ENCODE results near the gene C1orf74. TPM values are rescaled to one million over a fixed set of nuclear protein-coding genes. Genes with fewer than 3 reads are reported as not detected.

The C1orf74 gene
- total and polyA plus RNA-seq, 2 experiments from 2014 or later: 1.4 to 2.3 TPM

- Histone ChIP-seq H4K20me1 (ENCODE audit: insufficient read depth) (no peaks in the 10 kb centered on the region), H2AFZ (no peak overlapping the region), H3K9ac (no peak overlapping the region), H3K9me2 (ENCODE audit: insufficient read depth) (0 out of 2 replicates have a peak, but pooled peaks cover 2% of the 10 kb centered on the region), H3K9me3 (ENCODE audit: low read depth) (no peaks in the 10 kb centered on the region), H3K79me2 (ENCODE audit: insufficient read depth) (no peaks in the 10 kb centered on the region), H3K27ac (no peak overlapping the region), H3K4me1 (ENCODE audit: insufficient read depth) (peaks cover 3% of the 10 kb centered on the region; the same call in 1 of the 2 replicates), H3K4me2 (ENCODE audit: unreplicated experiment) (no peak overlapping the region), H3K36me3 (ENCODE audit: low read depth) (no peaks in the 10 kb centered on the region), H3K4me3 (no peak overlapping the region), H3F3A (ENCODE audit: insufficient read depth) (no peaks in the 10 kb centered on the region), H3K27me3 (replicated peaks; ENCODE audit: insufficient read depth) (peaks cover 4% of the 10 kb centered on the region; the same call in 1 of the 2 replicates)
- no peak for DNase-seq
- WGBS, 2 experiments (ENCODE audit: low coverage in 1 of 2, low lambda C conversion rate in 2 of 2, missing lambda C conversion rate in 2 of 2): 41 to 50% methylated on average over 1 of the region's 1 CpG
- in situ Hi-C loops (cut with MboI): no loop called here
- TF ChIP-seq EZH2 (IDR thresholded peaks at IDR 0.05; ENCODE audit: insufficient read depth, poor library complexity, severe bottlenecking) (no peak), EZH2phosphoT487 (IDR thresholded peaks at IDR 0.05; ENCODE audit: insufficient read depth, low read depth) (no peak)
Measured at GRCh38 chr1:209789245-209789644, 4.9 kb upstream of the C1orf74 start.

- H3K9me2 ChIP-seq (ENCODE audit: insufficient read depth): 0 out of 2 replicates have a peak, but pooled peaks cover 2% of the 10 kb centered on the region
- H3K4me2 ChIP-seq (ENCODE audit: unreplicated experiment): no peak overlapping the region
- in situ Hi-C loops (cut with MboI): no loop called here
- H4K20me1 ChIP-seq (ENCODE audit: insufficient read depth): no peaks in the 10 kb centered on the region
- peaks cover 9% of the 10 kb centered on the region; the same call in 1 of the 2 replicates for H3K4me1 ChIP-seq (ENCODE audit: insufficient read depth)
- no peaks in the 10 kb centered on the region for H3F3A ChIP-seq (ENCODE audit: insufficient read depth)
- H3K36me3 ChIP-seq (ENCODE audit: low read depth): no peaks in the 10 kb centered on the region
- peak; percentile 47 for DNase-seq
- peaks cover 1% of the 10 kb centered on the region; the same call in 1 of the 2 replicates for H3K27me3 ChIP-seq (replicated peaks; ENCODE audit: insufficient read depth)
- 22 to 27% methylated on average over 2 of the region's 2 CpGs for WGBS, 2 experiments (ENCODE audit: low coverage in 1 of 2, low lambda C conversion rate in 2 of 2, missing lambda C conversion rate in 2 of 2)
- no peaks in the 10 kb centered on the region for H3K9me3 ChIP-seq (ENCODE audit: low read depth)
- no peak overlapping the region for H3K9ac ChIP-seq
- TF ChIP-seq EZH2phosphoT487 (IDR thresholded peaks at IDR 0.05; ENCODE audit: insufficient read depth, low read depth) (no peak), EZH2 (IDR thresholded peaks at IDR 0.05; ENCODE audit: insufficient read depth, poor library complexity, severe bottlenecking) (no peak)
- H3K79me2 ChIP-seq (ENCODE audit: insufficient read depth): peaks cover 10% of the 10 kb centered on the region
- no peak overlapping the region for H3K27ac ChIP-seq
- 0 out of 2 replicates have a peak overlapping the region, but pooled peaks have one; percentile 7 for H2AFZ ChIP-seq
- H3K4me3 ChIP-seq: no peak overlapping the region
Measured at GRCh38 chr1:209787551-209787950, 3.2 kb upstream of the C1orf74 start.

- WGBS, 2 experiments (ENCODE audit: low coverage in 1 of 2, low lambda C conversion rate in 2 of 2, missing lambda C conversion rate in 2 of 2): 55 to 64% methylated on average over 4 of the region's 4 CpGs
- in situ Hi-C loops (cut with MboI): no loop called here
- H4K20me1 ChIP-seq (ENCODE audit: insufficient read depth): no peaks in the 10 kb centered on the region
Measured at GRCh38 chr1:209786146-209786545, 1.8 kb upstream of the C1orf74 start.

GRCh38 chr1:209785592-209785991, 1.2 kb upstream of the C1orf74 start:
- Histone ChIP-seq H3K4me3 (no peak overlapping the region), H3K79me2 (ENCODE audit: insufficient read depth) (peaks cover 18% of the 10 kb centered on the region), H3K4me2 (ENCODE audit: unreplicated experiment) (no peak overlapping the region), H2AFZ (peak overlapping the region; percentile 97), H4K20me1 (ENCODE audit: insufficient read depth) (no peaks in the 10 kb centered on the region), H3K27ac (no peak overlapping the region), H3K4me1 (ENCODE audit: insufficient read depth) (peaks cover 9% of the 10 kb centered on the region; the same call in 1 of the 2 replicates), H3K9me2 (ENCODE audit: insufficient read depth) (0 out of 2 replicates have a peak, but pooled peaks cover 2% of the 10 kb centered on the region), H3K27me3 (replicated peaks; ENCODE audit: insufficient read depth) (no peaks in the 10 kb centered on the region), H3F3A (ENCODE audit: insufficient read depth) (no peaks in the 10 kb centered on the region), H3K36me3 (ENCODE audit: low read depth) (no peaks in the 10 kb centered on the region), H3K9me3 (ENCODE audit: low read depth) (no peaks in the 10 kb centered on the region), H3K9ac (no peak overlapping the region)
- no peak for TF ChIP-seq EZH2phosphoT487 (IDR thresholded peaks at IDR 0.05; ENCODE audit: insufficient read depth, low read depth)
- no peak for TF ChIP-seq EZH2 (IDR thresholded peaks at IDR 0.05; ENCODE audit: insufficient read depth, poor library complexity, severe bottlenecking)
- DNase-seq: no peak
- 85 to 86% methylated on average over 4 of the region's 4 CpGs for WGBS, 2 experiments (ENCODE audit: low coverage in 1 of 2, low lambda C conversion rate in 2 of 2, missing lambda C conversion rate in 2 of 2)
- in situ Hi-C loops (cut with MboI): no loop called here

More at GRCh38 chr1:209786146-209786545, 1.8 kb upstream of the C1orf74 start:
- H3K4me2 ChIP-seq (ENCODE audit: unreplicated experiment): no peak overlapping the region
- H3K9ac ChIP-seq: no peak overlapping the region
- 0 out of 2 replicates have a peak, but pooled peaks cover 2% of the 10 kb centered on the region for H3K9me2 ChIP-seq (ENCODE audit: insufficient read depth)
- H3K27me3 ChIP-seq (replicated peaks; ENCODE audit: insufficient read depth): no peaks in the 10 kb centered on the region
- no peak overlapping the region for H2AFZ ChIP-seq
- H3F3A ChIP-seq (ENCODE audit: insufficient read depth): no peaks in the 10 kb centered on the region
- H3K9me3 ChIP-seq (ENCODE audit: low read depth): no peaks in the 10 kb centered on the region
- no peaks in the 10 kb centered on the region for H3K36me3 ChIP-seq (ENCODE audit: low read depth)
- peaks cover 17% of the 10 kb centered on the region for H3K79me2 ChIP-seq (ENCODE audit: insufficient read depth)
- peaks cover 9% of the 10 kb centered on the region; the same call in 1 of the 2 replicates for H3K4me1 ChIP-seq (ENCODE audit: insufficient read depth)
- DNase-seq: no peak
- H3K27ac ChIP-seq: no peak overlapping the region
- no peak overlapping the region for H3K4me3 ChIP-seq
- TF ChIP-seq EZH2 (IDR thresholded peaks at IDR 0.05; ENCODE audit: insufficient read depth, poor library complexity, severe bottlenecking) (no peak), EZH2phosphoT487 (IDR thresholded peaks at IDR 0.05; ENCODE audit: insufficient read depth, low read depth) (no peak)
